HCT116 (cell line): ENCODE results near the gene PRRG1. TPM values are rescaled to one million over a fixed set of nuclear protein-coding genes. Genes with fewer than 3 reads are reported as not detected.

Experiments
- ATAC-seq: fragments of 200-7000 bp; cut with Tn5 transposase; 2 replicates; pipeline ENCODE4 v1.9.1; 2020; ENCODE audit warnings: mild to moderate bottlenecking, moderate library complexity
- Bru-seq: library from RNA; stranded (reverse); fragments of 400-500 nt; gene quantifications from one replicate; lab custom pipeline; 2021; lab: Mats Ljungman, UMichigan
- BruChase-seq, 2 experiments: library from RNA; stranded (reverse); fragments of 400-500 nt; gene quantifications; one replicate each; lab custom pipeline; 2021; lab: Mats Ljungman, UMichigan
- BruUV-seq: library from RNA; stranded (reverse); fragments of 400-500 nt; replicated peaks from 2 replicates; lab custom pipeline; 2021; lab: Mats Ljungman, UMichigan
- CTCF ChIA-PET: fragments of 300-600 bp; sonication (Branson Sonifier 250); formaldehyde crosslinking; loops from one replicate; lab custom pipeline; 2021; ENCODE audit warnings: antibody characterized with exemption; lab: Charles Lee
- POLR2A ChIA-PET: fragments of 300-600, 350-600 bp; sonication (Branson Sonifier 250); formaldehyde crosslinking; loops from one replicate; lab custom pipeline; 2021; ENCODE audit warnings: antibody characterized with exemption; lab: Charles Lee
- RAD21 ChIA-PET, 2 experiments: fragments of 300-600 bp; sonication (Branson Sonifier 250); formaldehyde crosslinking; loops; one replicate each; lab custom pipeline; 2023; ENCODE audit warnings: low total read pairs in 2 of 2; ENCODE audit not compliant: uncharacterized antibody in 2 of 2, unreplicated experiment in 2 of 2, low non-redundant PET in 1 of 2; lab: Charles Lee
- DNase-seq: peaks from one replicate; pipeline ENCODE4 v3.0.0-alpha.2; 2010; ENCODE audit warnings: low read depth, low spot score
- H2AFZ ChIP-seq: fragments of 200-600 bp; shearing (Covaris generic), sonication (generic); 2 replicates; pipeline ENCODE4 v1.6.1; 2017; ENCODE audit warnings: low read depth, mixed run types, mixed read lengths, antibody characterized with exemption, low read length; ENCODE audit not compliant: poor library complexity, severe bottlenecking
- H3K27ac ChIP-seq: 2 replicates; pipeline ENCODE4 v1.5.1; 2012; ENCODE audit warnings: low read depth, low read length
- H3K27me3 ChIP-seq: fragments of 200-600 bp; sonication (generic); 2 replicates; pipeline ENCODE4 v1.6.1; 2016; ENCODE audit warnings: mixed run types, low read length, mixed read lengths; ENCODE audit not compliant: insufficient read depth
- H3K36me3 ChIP-seq, 2 experiments: fragments of 200-500 bp in 1 of 2; fragments of 200-600 bp in 1 of 2; sonication (Bioruptor generic) in 1 of 2; sonication (generic) in 1 of 2; 2 replicates each; pipeline versions ENCODE4 v1.5.1 to v1.6.1; 2014 to 2016; ENCODE audit warnings: low read length in 2 of 2, inconsistent platforms in 1 of 2, mixed read lengths in 1 of 2, mixed run types in 1 of 2; ENCODE audit not compliant: insufficient read depth in 2 of 2, control insufficient read depth in 1 of 2
- H3K4me1 ChIP-seq, 2 experiments: fragments of 200-600 bp in 1 of 2; sonication (generic) in 1 of 2; 2 replicates each; pipeline versions ENCODE4 v1.5.1 to v1.6.1; 2012 to 2017; ENCODE audit warnings: low read length in 2 of 2, inconsistent platforms in 1 of 2, mild to moderate bottlenecking in 1 of 2, mixed read lengths in 1 of 2, mixed run types in 1 of 2, moderate library complexity in 1 of 2; ENCODE audit not compliant: insufficient read depth in 2 of 2, control insufficient read depth in 1 of 2
- H3K4me2 ChIP-seq: fragments of 200-600 bp; sonication (generic); 2 replicates; pipeline ENCODE4 v1.6.1; 2017; ENCODE audit warnings: mixed run types, low read length, mixed read lengths
- H3K4me3 ChIP-seq, 2 experiments: fragments of 200-600 bp in 1 of 2; sonication (generic) in 1 of 2; replicated peaks in 1 of 2; 2 replicates each; pipeline ENCODE4 v1.5.1; 2011 to 2016; ENCODE audit warnings: low read length in 2 of 2, control low read depth in 1 of 2, low read depth in 1 of 2, mild to moderate bottlenecking in 1 of 2, mixed read lengths in 1 of 2, mixed run types in 1 of 2
- H3K79me2 ChIP-seq: fragments of 200-600 bp; sonication (generic); 2 replicates; pipeline ENCODE4 v1.6.1; 2017; ENCODE audit warnings: mild to moderate bottlenecking, mixed run types, low read length, moderate library complexity, mixed read lengths; ENCODE audit not compliant: insufficient read depth
- H3K9ac ChIP-seq: fragments of 200-600 bp; sonication (generic); 2 replicates; pipeline ENCODE4 v1.6.1; 2016; ENCODE audit warnings: low read length, mixed read lengths
- H3K9me2 ChIP-seq: fragments of 200-600 bp; sonication (generic), shearing (Covaris generic); 2 replicates; pipeline ENCODE4 v1.6.1; 2017; ENCODE audit warnings: mixed run types, mild to moderate bottlenecking, moderate library complexity; ENCODE audit not compliant: insufficient read depth
- H3K9me3 ChIP-seq, 2 experiments: fragments of 200-500 bp in 1 of 2; fragments of 200-600 bp in 1 of 2; sonication (Bioruptor generic) in 1 of 2; sonication (generic) in 1 of 2; 2 replicates each; pipeline ENCODE4 v1.6.1; 2014 to 2017; ENCODE audit warnings: low read length in 2 of 2, mixed read lengths in 2 of 2, inconsistent platforms in 1 of 2, low read depth in 1 of 2, mild to moderate bottlenecking in 1 of 2, mixed run types in 1 of 2, moderate library complexity in 1 of 2; ENCODE audit not compliant: control insufficient read depth in 1 of 2, insufficient read depth in 1 of 2
- H4K20me1 ChIP-seq: fragments of 200-600 bp; sonication (generic), shearing (Covaris generic); 2 replicates; pipeline ENCODE4 v1.6.1; 2017; ENCODE audit warnings: mixed run types, mild to moderate bottlenecking, moderate library complexity; ENCODE audit not compliant: insufficient read depth
- CBX3 ChIP-seq: IDR thresholded peaks from 2 replicates; pipeline ENCODE4 v1.6.1; 2012; ENCODE audit warnings: low read depth
- CEBPB ChIP-seq: IDR thresholded peaks from 2 replicates; pipeline ENCODE4 v1.6.1; 2012; ENCODE audit warnings: low read depth
- EGR1 ChIP-seq: IDR thresholded peaks from 2 replicates; pipeline ENCODE4 v1.6.1; 2012; ENCODE audit warnings: low read depth
- FOSL1 ChIP-seq: IDR thresholded peaks from 2 replicates; pipeline ENCODE4 v1.6.1; 2012; ENCODE audit warnings: low read depth
- MAX ChIP-seq: IDR thresholded peaks from 2 replicates; pipeline ENCODE4 v1.6.1; 2012
- POLR2AphosphoS5 ChIP-seq: IDR thresholded peaks from 2 replicates; pipeline ENCODE4 v1.6.1; 2011; ENCODE audit warnings: mild to moderate bottlenecking, low read depth, low read length, moderate library complexity
- REST ChIP-seq: IDR thresholded peaks from 2 replicates; pipeline ENCODE4 v1.6.1; 2012; ENCODE audit warnings: low read depth
- SIN3A ChIP-seq: IDR thresholded peaks from 2 replicates; pipeline ENCODE4 v1.6.1; 2012; ENCODE audit warnings: low read depth
- SRF ChIP-seq: IDR thresholded peaks from 2 replicates; pipeline ENCODE4 v1.6.1; 2012; ENCODE audit warnings: low read depth
- TCF7L2 ChIP-seq: IDR thresholded peaks from 2 replicates; pipeline ENCODE4 v1.7.0; 2011; ENCODE audit warnings: borderline replicate concordance, inconsistent platforms; ENCODE audit not compliant: insufficient read depth, insufficient read length; ENCODE audit errors: extremely low read depth
- ZBTB33 ChIP-seq: IDR thresholded peaks from 2 replicates; pipeline ENCODE4 v1.6.1; 2011; ENCODE audit warnings: mild to moderate bottlenecking, low read length, moderate library complexity; ENCODE audit not compliant: insufficient replicate concordance; ENCODE audit errors: extremely low read depth
- ZNF274 ChIP-seq: fragments of 200-500 bp; sonication (Bioruptor generic); IDR thresholded peaks from 2 replicates; pipeline ENCODE4 v1.6.1; 2014; ENCODE audit warnings: mild to moderate bottlenecking, low read depth, low read length, inconsistent platforms
- intact Hi-C: fragments of 100-400 bp; cut with micrococcal nuclease; formaldehyde crosslinking; loops from 2 replicates; pipeline ENCODE4 v1.10.0; 2022
- long read RNA-seq: library from polyadenylated mRNA; unstranded; transcript quantifications from one replicate; pipeline ENCODE4 v2.0.0, GENCODE V29; 2021; ENCODE audit not compliant: unreplicated experiment
- polyA plus RNA-seq: library from polyadenylated mRNA; unstranded; fragments of >200 nt; gene quantifications from 2 replicates; pipeline ENCODE4 v1.2.1, GENCODE V29; 2012; ENCODE audit warnings: missing spikeins
- total RNA-seq: library from RNA; stranded (reverse); gene quantifications from one replicate; pipeline ENCODE4 v1.2.1, GENCODE V29; 2021; ENCODE audit not compliant: unreplicated experiment

PRRG1 gene
- total RNA-seq (16.0 TPM), Bru-seq, nascent RNA (percentile 82 among the genes with signal in this experiment), BruChase-seq, experiment 1, labeled RNA remaining after a 6-hour chase (percentile 95 among the genes with signal in this experiment), BruChase-seq, experiment 2, labeled RNA remaining after a 2-hour chase (percentile 97 among the genes with signal in this experiment)
- polyA plus RNA-seq: 6.1 TPM in 2 replicates
- long read RNA-seq, full-length matches to known transcripts: 6 of 6 reads
- long read RNA-seq, partial matches to known transcripts: 0 of 6 reads
- long read RNA-seq, other reads (novel, unspliced or antisense): 0 of 6 reads

- ATAC-seq (peak; percentile 92), DNase-seq (peak; percentile 61)
- Histone ChIP-seq H3K4me3 (peak within 1 kb of the TSS; percentile 74 to 77), H3K27me3 (no peaks in the 10 kb centered on the region), H3K27ac (peak within 1 kb of the TSS; percentile 75), H3K4me1 (0 out of 4 replicates have a peak, but pooled peaks cover 2 to 5% of the 10 kb centered on the region in 2 experiments), H3K79me2 (peaks cover 42% of the 10 kb centered on the region), H3K9me2 (no peaks in the 10 kb centered on the region), H2AFZ (peak within 1 kb of the TSS; percentile 74), H3K4me2 (peak within 1 kb of the TSS; percentile 80), H4K20me1 (no peaks in the 10 kb centered on the region), H3K9me3 (no peaks in the 10 kb centered on the region), H3K36me3 (no peaks in the 10 kb centered on the region), H3K9ac (peak within 1 kb of the TSS; percentile 79)
- intact Hi-C loops: no loop called here
- RAD21 ChIA-PET: no interaction called here
- CTCF ChIA-PET: no interaction called here
- POLR2A ChIA-PET: interaction anchor here (0.7 to 1.5 kb wide), 2 partner anchors 10 to 11 kb away, joined by 4 read pairs; no protein-coding TSS in a partner anchor
- TF ChIP-seq ZNF274 (no peak), SIN3A (0 out of 2 replicates have a peak, but pooled peaks have one; percentile 34), MAX (peak; percentile 53; the same call in 1 of the 2 replicates), SRF (no peak), CEBPB (no peak), REST (no peak), CBX3 (no peak), TCF7L2 (no peak), FOSL1 (no peak), POLR2AphosphoS5 (peak; percentile 82), ZBTB33 (no peak), EGR1 (no peak)
- BruUV-seq: no TSS peak
Measured at GRCh38 chrX:37349221-37350033, at the start of gene PRRG1. PRRG1 (plus strand) TSS chrX:37349364; CDS start chrX:37406250, 56,886 bp downstream.
